HPDE6-E6E7 (cell line): ENCODE results near the gene CNOT9.

Source experiments
- DNase-seq: peaks from one replicate; pipeline ENCODE4 v3.0.0; 2011; ENCODE audit warnings: missing footprints; ENCODE audit errors: extremely low spot score

Gene CNOT9

DNA sequence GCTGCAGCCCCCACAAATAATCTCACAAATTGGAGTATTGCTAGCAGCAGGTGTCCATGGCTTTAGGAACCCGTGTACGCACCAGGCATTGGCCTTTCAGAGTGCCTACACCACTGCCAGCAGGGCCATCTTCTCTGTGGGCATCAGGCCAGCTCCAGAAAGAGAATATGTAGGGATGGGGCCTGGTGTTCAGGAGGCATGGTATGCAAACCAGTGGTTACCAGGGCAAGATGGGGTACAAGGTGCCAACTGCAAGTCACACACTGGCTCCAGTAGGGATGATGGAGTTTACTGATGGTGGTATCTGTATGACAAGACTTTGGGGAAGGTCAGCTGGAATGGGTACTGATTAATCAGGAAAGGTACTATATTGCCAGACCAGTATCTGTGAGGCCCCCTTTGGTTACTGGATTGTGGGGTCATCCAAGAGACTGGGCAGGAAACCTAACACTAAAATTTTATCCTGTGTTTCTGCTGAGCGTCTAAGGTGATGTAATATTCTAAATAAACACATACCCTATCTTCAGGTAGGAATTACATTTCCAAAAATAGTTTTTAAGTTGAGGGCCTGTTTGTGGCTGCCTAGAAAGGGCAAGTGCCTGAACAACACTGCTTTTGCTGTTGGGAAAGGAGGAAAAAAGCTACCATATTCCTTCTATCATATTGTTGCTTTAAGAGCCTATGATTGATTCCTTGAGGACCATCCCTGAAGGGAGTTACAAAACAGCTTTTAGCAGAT is 9.0 kb downstream of the CNOT9 start:
- DNase-seq: no peak

DNA sequence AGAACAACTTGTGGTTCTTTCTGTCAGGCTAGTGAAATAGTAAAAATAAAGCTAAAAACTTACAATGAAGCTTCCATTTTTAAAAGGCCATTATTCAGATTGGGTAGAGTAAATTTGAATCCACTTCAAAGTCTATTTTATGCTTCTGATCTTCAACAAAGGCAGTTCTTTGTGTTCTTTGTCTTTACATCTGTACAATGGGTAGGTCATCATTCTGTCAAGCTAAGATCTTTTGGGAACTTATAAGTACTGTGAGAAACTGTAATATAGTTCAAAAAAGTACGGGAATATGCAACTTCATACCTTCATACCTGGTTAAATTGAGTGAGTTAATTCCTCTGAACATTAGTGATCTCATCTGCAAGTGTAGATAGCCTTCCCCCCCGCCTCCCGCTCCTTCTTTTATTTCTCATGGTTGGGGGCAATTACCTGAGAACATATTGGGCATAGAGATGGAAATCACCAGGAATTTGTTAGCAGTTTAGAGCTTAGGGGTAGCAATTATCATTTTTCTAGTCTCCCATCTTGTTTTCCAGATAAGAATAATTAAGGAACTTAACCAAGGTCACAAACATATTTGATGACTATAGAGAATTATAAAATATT is 9.7 kb downstream of the CNOT9 start:
- no peak for DNase-seq

DNA sequence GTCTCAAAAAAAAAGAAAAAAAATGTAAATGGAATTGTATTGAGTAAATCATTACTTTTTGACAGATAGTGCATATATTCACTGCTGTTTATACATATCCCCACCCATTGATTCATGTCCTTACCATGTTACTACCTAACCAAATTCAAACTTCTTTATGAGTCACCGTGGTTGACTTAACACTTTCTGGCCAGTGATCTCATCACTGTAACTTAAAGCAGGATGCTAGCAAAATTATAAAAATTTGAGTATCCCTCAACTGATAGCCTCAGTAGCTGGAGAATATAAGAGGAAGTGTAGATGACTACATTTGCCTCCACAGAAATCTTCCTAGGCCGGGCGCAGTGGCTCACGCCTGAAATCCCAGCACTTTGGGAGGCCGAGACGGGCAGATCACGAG is 13.4 kb downstream of the CNOT9 start:
- peak; percentile 49 for DNase-seq

DNA sequence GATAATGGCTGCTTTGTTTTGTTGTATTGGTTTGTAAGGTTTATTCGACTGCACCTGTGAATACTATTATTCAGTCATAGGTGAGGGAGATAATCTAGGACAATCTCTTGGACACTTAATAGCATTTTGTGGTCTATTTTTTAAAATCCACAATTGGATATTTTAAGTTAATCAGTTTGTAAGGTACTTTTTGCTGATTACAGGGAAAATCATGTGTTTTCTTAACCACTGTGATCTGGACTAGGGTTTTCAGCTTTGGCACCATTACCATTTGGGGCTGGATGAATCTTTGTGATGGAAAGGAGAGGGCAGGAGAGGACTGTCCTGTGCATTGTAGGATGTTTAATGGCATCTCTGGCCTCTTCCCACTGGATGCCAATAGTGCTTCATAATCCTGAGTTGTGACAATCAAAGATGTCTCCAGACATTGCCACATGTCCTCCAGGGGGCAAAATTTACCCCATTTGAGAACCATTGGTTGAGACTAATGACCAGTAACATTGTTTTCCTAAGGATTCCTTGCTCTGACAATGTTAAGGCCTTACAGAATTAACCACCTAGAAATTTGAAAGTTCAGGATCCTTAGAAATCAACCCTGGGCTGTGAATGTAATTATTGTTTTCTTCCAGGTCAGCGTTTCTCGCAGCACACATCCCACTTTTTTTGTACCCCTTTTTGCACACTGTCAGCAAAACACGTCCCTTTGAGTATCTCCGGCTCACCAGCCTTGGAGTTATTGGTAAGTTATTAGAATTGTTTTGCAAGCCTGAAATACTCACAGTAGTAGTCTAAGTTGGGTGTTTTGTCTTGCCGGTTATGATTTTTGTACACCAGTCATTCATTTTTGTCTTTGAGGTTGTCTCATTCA is 15.6 kb downstream of the CNOT9 start:
- no peak for DNase-seq

DNA sequence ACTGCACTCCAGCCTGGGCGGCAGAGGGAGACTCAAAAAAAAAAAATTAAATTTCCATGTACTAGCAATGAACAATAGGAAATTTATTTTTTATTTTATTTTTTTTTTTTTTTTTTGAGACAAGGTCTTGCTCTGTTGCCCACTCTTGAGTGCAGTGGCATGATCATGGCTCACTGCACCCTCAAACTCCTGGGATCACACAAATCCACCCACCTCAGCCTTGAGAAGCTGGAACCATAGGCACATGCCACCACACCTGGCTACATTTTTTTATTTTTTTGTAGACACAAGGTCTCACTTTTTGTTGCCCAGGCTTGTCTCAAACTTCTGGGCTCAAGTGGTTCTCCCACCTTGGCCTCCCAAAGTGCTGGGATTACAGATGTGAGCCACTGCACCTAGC is 16.9 kb downstream of the CNOT9 start:
- no peak for DNase-seq

DNA sequence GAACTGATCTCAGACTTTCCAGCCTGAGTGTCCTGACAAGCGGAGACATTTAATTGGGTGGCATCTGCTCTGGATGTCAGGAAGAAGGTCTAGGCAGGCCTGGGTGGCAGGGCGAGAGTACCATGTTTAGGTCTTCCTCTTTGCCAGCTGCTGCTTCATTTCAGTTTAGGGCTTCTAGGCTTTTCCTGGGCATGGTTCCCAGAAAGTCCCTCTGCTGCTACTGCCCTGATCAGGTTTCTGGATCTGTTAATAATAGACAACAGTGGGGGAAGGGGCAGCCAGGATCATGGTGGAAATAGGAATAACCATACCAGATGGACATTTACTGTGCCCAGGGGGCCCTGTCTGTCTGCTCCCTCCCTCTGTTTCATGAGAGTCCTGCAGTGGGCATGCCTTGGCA is 36.8 kb downstream of the CNOT9 start:
- no peak for DNase-seq

DNA sequence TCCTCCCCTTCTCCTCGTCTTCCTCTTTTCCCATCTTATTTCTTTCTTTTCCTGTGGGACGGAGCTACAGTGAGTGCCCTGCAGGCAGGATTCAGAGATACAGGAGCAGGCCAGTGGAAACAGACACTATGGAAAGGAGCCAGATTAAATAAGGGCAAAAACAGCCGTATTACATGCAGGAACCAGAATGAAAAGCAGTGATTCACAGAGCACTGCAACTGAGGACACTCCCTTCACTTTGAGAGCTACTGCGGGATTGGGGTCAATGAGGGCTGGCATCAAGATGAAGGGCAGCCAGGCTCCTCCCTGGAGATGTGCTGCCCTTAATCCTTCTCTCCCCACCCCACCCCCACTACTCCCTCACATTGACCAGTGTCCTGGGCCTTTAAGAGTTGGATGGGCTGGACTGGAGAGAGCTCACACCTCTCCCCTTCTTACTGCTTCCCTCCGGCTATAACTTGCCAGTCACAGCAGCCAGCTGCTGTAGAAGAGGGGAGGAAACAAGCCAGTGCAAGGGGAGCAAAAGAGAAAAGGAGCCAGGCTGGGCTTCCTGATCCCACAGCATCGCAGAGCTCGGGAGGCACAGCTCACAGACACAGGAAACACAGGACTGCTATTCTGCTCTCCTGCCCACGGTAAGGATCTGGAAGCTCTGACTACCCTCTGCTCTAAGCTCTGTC is 38.9 kb downstream of the CNOT9 start, which contains the start of gene PLCD4:
TSS of gene PLCD4 (plus strand) at position 464 of the 680 bp plus-strand sequence. CDS start 7,841 bp downstream, outside the sequence.
- DNase-seq: peak; percentile 79

DNA sequence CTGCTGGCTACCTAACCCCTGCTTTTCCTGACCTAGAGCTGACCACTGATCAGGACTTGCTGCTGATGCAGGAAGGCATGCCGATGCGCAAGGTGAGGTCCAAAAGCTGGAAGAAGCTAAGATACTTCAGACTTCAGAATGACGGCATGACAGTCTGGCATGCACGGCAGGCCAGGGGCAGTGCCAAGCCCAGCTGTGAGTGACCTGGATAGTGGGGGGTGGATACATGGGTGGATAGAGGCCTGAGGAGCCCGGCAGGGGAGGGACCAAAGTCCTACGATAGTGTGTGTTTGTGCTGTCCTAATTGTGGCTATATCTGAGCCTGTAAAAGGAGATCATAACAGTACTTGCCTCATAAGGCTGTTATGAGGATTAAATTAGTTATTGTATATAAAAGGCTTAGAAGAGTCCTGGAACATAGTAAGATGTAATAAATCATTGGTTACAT is 47.3 kb downstream of the CNOT9 start:
- no peak for DNase-seq

DNA sequence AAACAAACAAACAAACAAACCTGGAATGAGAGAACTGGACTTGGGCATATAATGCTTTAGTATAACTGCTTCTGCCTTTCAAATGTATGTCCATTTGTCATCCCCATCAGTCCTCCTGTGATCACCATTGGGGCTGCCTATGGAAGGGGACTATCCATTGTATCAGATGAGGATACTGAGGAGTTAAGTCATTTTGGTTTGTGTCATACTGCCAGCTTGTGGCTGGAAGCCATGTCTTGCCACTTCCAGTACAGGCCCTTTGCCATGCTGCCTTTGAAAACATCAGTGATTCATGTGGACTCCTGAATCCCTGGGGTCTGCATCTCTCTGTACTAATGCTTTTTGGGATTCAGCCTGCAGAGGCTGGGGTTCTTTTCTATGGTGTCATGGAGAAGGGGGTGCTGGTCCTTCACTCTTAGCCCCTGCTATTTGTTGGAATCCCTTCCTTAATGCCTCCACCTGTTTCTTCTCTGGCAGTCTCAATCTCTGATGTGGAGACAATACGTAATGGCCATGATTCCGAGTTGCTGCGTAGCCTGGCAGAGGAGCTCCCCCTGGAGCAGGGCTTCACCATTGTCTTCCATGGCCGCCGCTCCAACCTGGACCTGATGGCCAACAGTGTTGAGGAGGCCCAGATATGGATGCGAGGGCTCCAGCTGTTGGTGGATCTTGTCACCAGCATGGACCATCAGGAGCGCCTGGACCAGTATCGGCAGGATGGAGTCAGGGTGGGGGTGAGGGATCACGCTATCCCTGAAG is 49.6 kb downstream of the CNOT9 start:
- no peak for DNase-seq

DNA sequence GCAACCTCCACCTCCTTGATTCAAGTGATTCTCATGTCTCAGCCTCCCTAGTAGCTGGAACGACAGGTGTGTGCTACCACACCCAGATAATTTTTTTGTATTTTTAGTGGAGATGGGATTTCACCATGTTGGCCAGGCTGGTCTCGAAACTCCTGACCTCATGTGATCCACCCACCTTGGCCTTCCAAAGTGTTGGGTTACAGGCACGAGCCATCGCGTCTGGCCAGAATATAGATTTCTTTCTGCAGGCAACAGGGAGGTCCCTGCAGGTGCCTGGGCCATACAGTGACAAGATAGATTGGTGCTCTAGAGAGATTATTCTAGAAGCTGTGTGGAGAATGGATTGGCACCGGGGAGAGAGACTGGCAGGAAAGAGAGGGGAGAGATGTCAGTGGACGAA is 52.4 kb downstream of the CNOT9 start:
- DNase-seq: no peak

DNA sequence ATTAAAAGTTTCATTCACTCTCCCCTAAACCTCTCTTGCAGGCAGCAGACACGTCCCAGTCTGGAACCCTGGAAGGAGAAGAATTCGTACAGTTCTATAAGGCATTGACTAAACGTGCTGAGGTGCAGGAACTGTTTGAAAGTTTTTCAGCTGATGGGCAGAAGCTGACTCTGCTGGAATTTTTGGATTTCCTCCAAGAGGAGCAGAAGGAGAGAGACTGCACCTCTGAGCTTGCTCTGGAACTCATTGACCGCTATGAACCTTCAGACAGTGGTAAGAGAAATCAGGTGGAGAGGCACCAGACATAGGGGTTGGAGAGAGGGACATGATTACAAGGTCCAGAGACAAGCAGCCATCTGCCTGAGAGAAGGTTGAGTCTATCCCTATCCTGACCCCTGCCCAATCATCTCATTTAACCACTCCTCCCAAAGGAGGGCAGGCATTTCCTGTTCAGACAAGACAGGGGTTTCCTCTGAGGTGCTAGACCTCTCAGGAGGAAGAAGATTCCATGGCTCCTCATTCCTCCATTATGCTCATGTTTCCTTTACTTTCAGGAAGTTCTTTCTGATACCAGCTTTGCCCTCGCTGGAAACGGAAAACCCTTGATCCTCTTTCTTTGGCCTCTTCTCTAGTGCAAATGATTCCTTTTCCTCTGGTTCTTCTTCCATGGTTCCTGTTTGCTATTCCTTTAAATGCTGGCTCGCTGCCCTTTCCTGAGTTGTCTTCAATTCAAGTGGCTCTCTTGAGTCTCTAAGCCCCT is 54.1 kb downstream of the CNOT9 start:
- DNase-seq: no peak

DNA sequence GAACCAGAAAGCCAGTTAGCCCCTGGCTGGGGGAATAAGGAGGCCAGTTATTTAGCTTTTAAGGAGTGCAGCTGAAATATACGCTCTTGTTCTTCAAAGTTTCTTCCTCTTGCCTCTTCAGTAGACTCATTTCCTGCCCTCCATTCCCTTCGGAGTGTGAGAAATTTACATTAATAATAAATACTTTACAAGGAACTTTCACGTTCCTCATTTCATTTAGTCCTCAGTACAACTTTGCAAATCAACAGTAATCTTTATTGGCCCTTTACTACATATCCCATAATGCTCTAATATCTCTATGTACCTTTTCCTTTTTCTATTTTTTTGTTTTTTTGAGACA is 54.7 kb downstream of the CNOT9 start:
- no peak for DNase-seq

DNA sequence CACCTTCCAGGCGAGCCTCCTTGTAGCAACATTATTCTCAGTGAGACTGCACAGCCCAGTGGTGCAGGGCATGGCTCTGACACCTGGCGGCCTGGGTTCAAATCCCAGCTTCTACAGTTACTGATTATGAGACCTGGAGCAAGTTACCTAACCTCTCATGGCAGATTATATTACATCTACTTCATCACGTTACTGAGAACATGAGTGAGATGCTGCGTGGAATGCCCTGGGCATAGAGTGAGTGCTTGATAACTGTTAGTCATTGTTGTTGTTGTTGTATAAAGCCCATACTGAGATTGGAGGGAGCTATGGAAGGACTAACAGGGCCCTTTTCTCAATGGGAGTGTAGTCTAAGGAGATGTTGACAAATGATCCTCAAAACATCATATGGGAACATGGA is 57.7 kb downstream of the CNOT9 start:
- DNase-seq: no peak

DNA sequence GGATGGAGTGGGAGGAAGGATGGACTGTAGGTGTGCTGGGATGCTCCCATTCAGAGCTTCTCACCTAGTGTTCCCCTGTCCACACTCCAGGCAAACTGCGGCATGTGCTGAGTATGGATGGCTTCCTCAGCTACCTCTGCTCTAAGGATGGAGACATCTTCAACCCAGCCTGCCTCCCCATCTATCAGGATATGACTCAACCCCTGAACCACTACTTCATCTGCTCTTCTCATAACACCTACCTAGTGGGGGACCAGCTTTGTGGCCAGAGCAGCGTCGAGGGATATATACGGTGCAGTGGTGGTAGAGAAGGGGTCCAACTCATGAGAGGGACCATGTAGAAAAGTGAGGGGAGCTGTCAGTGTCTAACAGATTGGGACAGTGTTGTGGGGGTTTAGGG is 59.3 kb downstream of the CNOT9 start:
- DNase-seq: no peak

DNA sequence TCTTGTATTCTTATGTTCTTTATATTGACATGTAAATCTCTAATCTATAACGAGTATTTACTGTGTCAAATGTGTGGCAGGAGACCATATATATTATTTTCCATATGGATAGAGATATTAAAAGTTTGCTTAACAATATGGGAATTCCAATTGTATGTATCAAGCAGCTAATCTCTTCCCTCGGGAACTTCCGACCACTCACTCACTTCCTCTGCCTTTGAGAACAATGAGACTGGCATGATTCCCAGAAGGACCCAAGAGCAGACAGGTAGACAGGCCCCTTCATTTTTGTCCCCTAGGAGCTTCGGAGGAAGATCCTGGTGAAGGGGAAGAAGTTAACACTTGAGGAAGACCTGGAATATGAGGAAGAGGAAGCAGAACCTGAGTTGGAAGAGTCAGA is 63.2 kb downstream of the CNOT9 start:
- no peak for DNase-seq

DNA sequence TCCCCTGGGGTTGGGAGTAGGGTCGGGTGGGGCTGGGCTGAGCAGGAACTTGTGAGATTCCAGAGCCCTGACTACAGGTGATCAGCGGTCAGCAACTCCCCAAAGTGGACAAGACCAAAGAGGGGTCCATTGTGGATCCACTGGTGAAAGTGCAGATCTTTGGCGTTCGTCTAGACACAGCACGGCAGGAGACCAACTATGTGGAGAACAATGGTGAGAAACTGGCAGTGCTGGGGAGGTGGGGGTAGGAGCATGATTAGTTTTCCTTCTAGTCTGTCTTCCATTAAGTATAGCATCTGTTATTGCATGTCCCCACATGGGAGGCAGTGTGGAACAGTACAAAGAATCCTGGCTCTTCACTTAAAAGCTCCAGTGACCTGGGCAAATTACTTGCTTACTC is 67.1 kb downstream of the CNOT9 start:
- DNase-seq: no peak

DNA sequence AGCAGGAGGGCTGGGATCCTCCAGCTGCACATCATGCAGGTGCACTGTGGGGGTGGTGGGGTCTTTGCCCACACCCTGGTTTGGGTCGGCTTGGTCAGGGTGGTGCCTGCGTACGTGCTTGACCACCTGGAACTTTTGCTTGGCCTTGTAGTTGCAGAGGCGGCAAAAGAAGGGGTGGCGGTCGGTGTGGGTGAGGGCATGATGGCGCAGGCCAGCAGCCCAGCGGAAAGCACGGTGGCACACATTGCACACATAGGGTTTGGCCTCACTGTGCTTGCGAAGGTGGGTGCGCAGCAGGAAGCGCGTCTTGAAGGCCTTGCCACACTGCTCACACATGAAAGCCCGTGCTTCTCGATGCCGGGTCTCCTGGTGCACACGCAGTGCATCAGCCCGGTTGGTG is 69.7 kb downstream of the CNOT9 start:
- DNase-seq: no peak

DNA sequence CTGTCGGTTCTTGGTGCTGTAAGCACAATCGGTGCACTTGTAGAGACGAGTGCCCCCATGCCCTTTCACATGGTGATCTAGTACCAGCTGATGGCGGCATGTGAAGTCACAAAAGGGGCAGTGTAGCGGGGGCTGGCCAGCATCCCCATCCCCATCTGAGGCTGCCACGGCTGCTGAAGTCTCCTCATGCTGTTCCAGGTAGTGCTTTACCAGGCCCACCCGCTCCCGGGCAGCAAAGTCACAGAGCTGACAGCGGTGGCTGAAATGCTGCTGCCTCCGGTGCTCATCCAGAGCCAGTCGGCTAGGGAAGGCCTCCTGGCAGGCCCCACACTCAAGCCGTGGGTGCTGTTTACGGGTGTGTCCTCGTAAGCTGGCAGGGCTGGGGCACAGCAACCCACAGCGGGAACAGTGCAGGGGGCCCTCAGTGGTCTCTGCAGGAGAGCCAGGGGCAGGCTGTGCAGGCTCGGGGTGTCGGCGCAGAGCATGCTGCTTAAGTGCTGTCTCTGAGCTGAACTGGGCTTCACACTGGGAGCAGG is 73.5 kb downstream of the CNOT9 start:
- DNase-seq: no peak

DNA sequence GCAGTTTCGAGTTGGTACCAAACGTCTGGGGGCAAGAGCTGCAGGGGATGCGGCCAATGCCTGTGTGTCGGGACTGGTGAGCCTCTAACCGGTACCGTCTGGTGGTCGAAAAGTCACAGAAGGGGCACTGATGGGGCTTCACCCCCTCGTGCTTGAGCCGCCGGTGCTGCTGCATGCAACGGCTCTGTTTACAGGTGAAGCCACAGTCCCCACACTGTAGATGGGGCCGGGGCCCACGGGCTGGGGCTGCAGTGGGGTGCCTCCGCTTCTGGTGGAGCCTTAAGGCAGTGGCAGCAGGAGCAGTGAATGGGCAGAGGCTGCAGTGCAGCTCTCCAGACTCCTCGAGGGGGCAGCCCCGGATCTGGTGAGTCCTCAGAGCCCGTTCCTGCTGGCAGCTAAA is 74.1 kb downstream of the CNOT9 start:
- no peak for DNase-seq

DNA sequence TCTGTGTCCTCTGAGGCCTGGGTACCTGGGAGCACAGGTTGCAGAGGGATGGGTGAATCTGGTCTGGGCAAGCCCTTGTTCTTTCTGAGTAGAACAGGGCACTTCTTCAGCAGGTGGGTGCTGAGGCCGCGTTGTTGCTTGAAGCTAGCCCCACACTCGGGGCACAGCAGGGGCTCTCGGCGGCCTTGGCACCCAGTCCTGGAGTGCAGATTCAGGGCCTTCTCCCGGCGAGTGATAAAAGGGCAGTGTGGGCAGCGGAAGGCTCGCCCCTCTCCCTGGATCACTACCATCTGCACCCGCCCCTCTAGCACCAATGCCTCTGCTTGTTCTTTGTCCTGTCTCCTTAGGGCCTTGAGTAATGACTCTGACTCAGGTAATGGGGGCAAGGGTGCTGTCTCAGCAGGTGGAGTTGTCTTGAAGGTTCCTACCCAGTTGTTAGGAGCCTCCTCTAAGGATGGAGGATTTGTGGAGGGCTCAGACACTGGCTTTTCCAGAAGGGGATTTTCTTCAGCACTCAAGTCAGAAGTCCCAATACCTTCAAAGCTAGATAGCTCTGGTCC is 75.2 kb downstream of the CNOT9 start:
- no peak for DNase-seq
